Naive thymus-derived CD4-positive, alpha-beta T cell (primary cell): Measurements from ENCODE around the gene AP1G2. TPM values are rescaled to one million over a fixed set of nuclear protein-coding genes. Genes with fewer than 3 reads are reported as not detected.
A peak's percentile ranks its signal among the peaks of the same experiment; 100 is the strongest.
"Not testable (repeated sequence)": the region's sequence is repeated elsewhere in the genome, so short reads cannot be mapped to it uniquely, and the experiment has no call there.

Experiments
- ATAC-seq: fragments of 150-1000 bp; cut with Tn5 transposase; 2 replicates; pipeline ENCODE4 v1.10.0; 2021; ENCODE audit warnings: mild to moderate bottlenecking, moderate library complexity
- CTCF ChIA-PET: fragments of 350-600 bp; sonication (Branson Sonifier 250); formaldehyde crosslinking; loops from one replicate; lab custom pipeline; 2021; ENCODE audit warnings: antibody characterized with exemption; lab: Charles Lee
- POLR2A ChIA-PET: fragments of 350-600 bp; sonication (Branson Sonifier 250); formaldehyde crosslinking; loops from one replicate; lab custom pipeline; 2021; ENCODE audit warnings: antibody characterized with exemption, inconsistent platforms; lab: Charles Lee
- DNase-seq, 9 donors: peaks; one replicate each; pipeline versions ENCODE4 v3.0.0 to v3.0.0-alpha.2; 2020 to 2022; ENCODE audit warnings: mixed read lengths in 1 of 9
- H3K27ac ChIP-seq: one replicate; pipeline ENCODE4 v1.7.0; 2013; ENCODE audit warnings: mild to moderate bottlenecking, low read depth, low read length, moderate library complexity
- H3K27me3 ChIP-seq, 2 donors: one replicate each; pipeline ENCODE4 v1.7.0; 2013; ENCODE audit warnings: low read length in 2 of 2, mild to moderate bottlenecking in 2 of 2, moderate library complexity in 2 of 2; ENCODE audit not compliant: control insufficient read depth in 2 of 2, insufficient read depth in 2 of 2
- H3K36me3 ChIP-seq, 3 experiments: 1 replicate in 2 of 3; 2 replicates in 1 of 3; pipeline ENCODE4 v1.7.0; 2013; ENCODE audit warnings: low read length in 3 of 3, mild to moderate bottlenecking in 3 of 3, moderate library complexity in 1 of 3; ENCODE audit not compliant: insufficient read depth in 3 of 3, control insufficient read depth in 2 of 3
- H3K4me1 ChIP-seq, 2 donors: one replicate each; pipeline ENCODE4 v1.7.0; 2013; ENCODE audit warnings: low read length in 2 of 2, mild to moderate bottlenecking in 2 of 2, moderate library complexity in 1 of 2; ENCODE audit not compliant: control insufficient read depth in 2 of 2, insufficient read depth in 2 of 2
- H3K4me3 ChIP-seq: 2 replicates; pipeline ENCODE4 v1.7.0; 2013; ENCODE audit warnings: mild to moderate bottlenecking, low read length
- H3K9me3 ChIP-seq, 3 experiments: 1 replicate in 2 of 3; 2 replicates in 1 of 3; pipeline ENCODE4 v1.7.0; 2013; ENCODE audit warnings: low read length in 3 of 3; ENCODE audit not compliant: control insufficient read depth in 2 of 3
- H3K27ac Mint-ChIP-seq, 9 donors: one replicate each; pipeline ENCODE4 v1.8.0; 2020 to 2022; ENCODE audit warnings: mixed read lengths in 9 of 9, mild to moderate bottlenecking in 8 of 9, moderate library complexity in 5 of 9, inconsistent platforms in 2 of 9
- H3K27me3 Mint-ChIP-seq, 5 donors: one replicate each; pipeline ENCODE4 v1.8.0; 2021 to 2022; ENCODE audit warnings: mixed read lengths in 5 of 5, mild to moderate bottlenecking in 1 of 5
- H3K36me3 Mint-ChIP-seq, 5 donors: one replicate each; pipeline ENCODE4 v1.8.0; 2020 to 2022; ENCODE audit warnings: mixed read lengths in 5 of 5, mild to moderate bottlenecking in 3 of 5, inconsistent platforms in 1 of 5
- H3K4me1 Mint-ChIP-seq, 7 donors: one replicate each; pipeline ENCODE4 v1.8.0; 2020 to 2022; ENCODE audit warnings: mixed read lengths in 7 of 7, mild to moderate bottlenecking in 3 of 7, inconsistent platforms in 1 of 7
- H3K4me3 Mint-ChIP-seq, 10 donors: one replicate each; pipeline ENCODE4 v1.8.0; 2020 to 2022; ENCODE audit warnings: mild to moderate bottlenecking in 10 of 10, mixed read lengths in 10 of 10, moderate library complexity in 6 of 10, inconsistent platforms in 2 of 10
- H3K9me3 Mint-ChIP-seq, 11 donors: one replicate each; pipeline ENCODE4 v1.8.0; 2020 to 2022; ENCODE audit warnings: mixed read lengths in 11 of 11, mild to moderate bottlenecking in 4 of 11, inconsistent platforms in 1 of 11, moderate library complexity in 1 of 11
- intact Hi-C, 2 donors: fragments of 100-400 bp; cut with micrococcal nuclease; formaldehyde crosslinking; loops; one replicate each; pipeline ENCODE4 v1.15.1; 2023
- polyA plus RNA-seq, 2 donors: library from polyadenylated mRNA; unstranded; fragments of 300-500 nt; fragmentation: Illumina TruSeq; gene quantifications; one replicate each; pipeline ENCODE4 v1.2.3, GENCODE V29; 2021
- total RNA-seq, 6 experiments: library from RNA in 5 of 6; stranded (reverse) in 5 of 6; gene quantifications; 1 replicate in 5 of 6; 2 replicates in 1 of 6; pipeline ENCODE4 v1.2.3 and lab custom pipeline; 2021 to 2026

AP1G2 gene
- total and polyA plus RNA-seq, 7 experiments from 2014 or later, result 66.4 to 548 (median 270) TPM

DNA sequence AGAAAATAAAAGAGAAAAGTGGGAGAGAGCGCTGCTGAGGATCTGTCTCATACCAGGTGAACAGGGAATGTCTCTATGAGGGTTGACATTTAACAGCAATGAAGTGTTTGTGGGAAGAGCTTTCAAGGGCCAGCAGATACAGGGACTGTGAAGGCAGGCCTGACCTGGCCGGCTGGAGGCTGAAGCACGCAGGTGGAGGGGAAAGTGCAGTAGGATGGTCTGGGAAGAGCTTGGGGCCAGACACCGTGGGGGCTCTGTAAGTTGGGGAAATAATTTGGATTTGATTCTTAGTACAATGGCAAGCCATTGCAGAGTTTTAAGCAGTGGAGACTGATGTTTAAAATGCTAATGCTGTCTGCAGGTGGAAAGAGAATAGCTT, 44.8 kb upstream of the AP1G2 start:
- no peak overlapping the region for H3K27ac ChIP-seq
- ChIA-PET CTCF (interaction anchor here (1.0 to 5.4 kb wide), 3 partner anchors 15 to 23 kb away, joined by 3 to 41 read pairs (median 8); partner anchors contain the start of gene DHRS2), POLR2A (interaction anchor here (0.6 kb wide), 2 partner anchors 15 to 1717 kb away, joined by 3 to 4 read pairs; no protein-coding TSS in a partner anchor)
- Mint-ChIP-seq H3K27me3 (peaks cover 0 to 4% (median 0%) of the 10 kb centered on the region in 5 donors), H3K9me3 (peaks cover 0 to 7% (median 6%) of the 10 kb centered on the region in 11 donors), H3K36me3 (peaks cover 5 to 21% (median 8%) of the 10 kb centered on the region in 5 donors), H3K27ac (peak overlapping the region in 7 of 9 donors; percentile 5 to 83 (median 37)), H3K4me3 (no peak overlapping the region), H3K4me1 (peaks cover 21 to 42% (median 38%) of the 10 kb centered on the region in 7 donors)
- H3K4me3 ChIP-seq, result no peak overlapping the region
- H3K4me1 ChIP-seq, result peaks cover 20 to 31% of the 10 kb centered on the region in 2 donors
- no peaks in the 10 kb centered on the region for H3K9me3 ChIP-seq
- intact Hi-C loops, result no loop called here
- DNase-seq (no peak), ATAC-seq (no peak)
- H3K27me3 ChIP-seq, result no peaks in the 10 kb centered on the region
- no peaks in the 10 kb centered on the region for H3K36me3 ChIP-seq

DNA sequence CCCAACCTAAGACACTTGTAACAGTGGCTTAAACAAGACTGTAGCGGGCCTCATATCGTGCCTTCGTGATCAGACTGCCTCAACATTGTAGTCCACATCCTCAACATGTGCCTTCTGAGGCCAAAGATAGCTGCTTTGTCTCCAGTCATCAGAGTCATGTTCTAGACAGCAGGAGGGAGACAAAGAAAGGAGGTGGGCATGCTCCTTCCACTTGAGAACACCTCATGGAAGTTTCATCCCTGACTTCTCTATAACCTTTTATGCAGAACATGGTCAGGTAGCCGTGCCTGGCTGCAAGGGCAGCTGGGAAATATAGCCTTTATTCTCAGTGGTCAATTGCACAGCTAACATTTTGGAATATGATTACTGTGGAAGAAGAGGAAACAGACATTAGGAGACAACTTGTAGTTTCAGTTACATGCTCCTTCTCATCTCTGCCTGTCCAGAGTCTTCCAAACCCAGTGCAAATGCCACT, 43.3 kb upstream of the AP1G2 start:
- intact Hi-C loops, result no loop called here
- Mint-ChIP-seq H3K27me3 (peaks cover 0 to 4% (median 0%) of the 10 kb centered on the region in 5 donors), H3K27ac (peak overlapping the region; percentile 85 to 98 (median 95)), H3K4me1 (peaks cover 21 to 42% (median 39%) of the 10 kb centered on the region in 7 donors), H3K4me3 (peak overlapping the region in 9 of 10 donors; percentile 30 to 92 (median 86)), H3K36me3 (peaks cover 5 to 21% (median 8%) of the 10 kb centered on the region in 5 donors), H3K9me3 (peaks cover 0 to 7% (median 6%) of the 10 kb centered on the region in 11 donors)
- no peaks in the 10 kb centered on the region for H3K36me3 ChIP-seq
- DNase-seq, result no peak
- no peaks in the 10 kb centered on the region for H3K27me3 ChIP-seq
- H3K4me3 ChIP-seq, result peak overlapping the region; percentile 14
- H3K4me1 ChIP-seq, result peaks cover 20 to 31% of the 10 kb centered on the region in 2 donors
- peak; percentile 63 for ATAC-seq
- peak overlapping the region; percentile 57 for H3K27ac ChIP-seq
- no peaks in the 10 kb centered on the region for H3K9me3 ChIP-seq
- ChIA-PET CTCF (interaction anchor here (0.7 to 5.4 kb wide), 7 partner anchors 10 to 343 kb away, joined by 3 to 41 read pairs (median 3); partner anchors contain the start of genes DHRS2 and DHRS4), POLR2A (interaction anchor here (1.2 to 1.5 kb wide), 2 partner anchors 22 to 44 kb away, joined by 3 to 4 read pairs; partner anchors contain the start of gene AP1G2)

GRCh38 chr14:23610090-23610814, 42.7 kb upstream of the AP1G2 start:
- POLR2A ChIA-PET, result interaction anchor here (0.6 to 1.5 kb wide), 4 partner anchors 21 to 609 kb away, joined by 3 to 4 read pairs (median 3); partner anchors contain the start of gene AP1G2
- peak overlapping the region; percentile 85 to 98 (median 95) for H3K27ac Mint-ChIP-seq
- peaks cover 0 to 7% (median 6%) of the 10 kb centered on the region in 11 donors for H3K9me3 Mint-ChIP-seq

DNA sequence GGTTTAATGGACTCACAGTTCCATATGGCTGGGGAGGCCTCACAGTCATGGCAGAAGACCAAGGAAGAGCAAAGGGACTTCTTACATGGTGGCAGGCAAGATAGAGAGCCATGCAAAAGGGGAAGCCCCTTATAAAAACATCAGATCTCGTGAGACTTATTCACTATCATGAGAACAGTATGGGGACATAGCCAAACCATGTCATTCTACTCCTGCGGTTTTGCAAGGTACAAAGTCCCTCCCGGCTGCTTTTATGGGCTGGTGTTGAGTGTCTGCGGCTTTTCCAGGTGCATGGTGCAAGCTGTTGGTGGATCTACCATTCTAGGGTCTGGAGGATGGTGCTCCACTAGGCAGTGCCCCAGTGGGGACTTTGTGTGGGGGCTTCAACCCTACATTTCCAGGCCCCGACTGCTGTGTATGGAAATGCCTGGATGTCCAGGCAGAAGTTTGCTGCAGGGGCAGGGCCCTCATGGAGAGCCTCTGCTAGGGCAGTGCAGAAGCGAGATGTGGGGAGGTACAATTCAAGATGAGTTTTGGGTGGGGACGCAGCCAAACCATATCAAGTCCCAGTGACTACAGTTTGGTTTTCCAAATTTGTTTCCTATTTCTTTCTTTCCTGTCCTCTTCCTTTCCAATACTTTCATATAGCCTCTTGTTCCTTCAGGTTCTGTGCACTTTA, 42.0 kb upstream of the AP1G2 start:
- CTCF ChIA-PET, result interaction anchor here (0.6 to 5.4 kb wide), 3 partner anchors 11 to 30 kb away, joined by 3 to 41 read pairs (median 4); partner anchors contain the start of gene DHRS2

More at GRCh38 chr14:23610090-23610814, 42.7 kb upstream of the AP1G2 start:
- Histone ChIP-seq H3K27me3 (no peaks in the 10 kb centered on the region), H3K9me3 (no peaks in the 10 kb centered on the region), H3K27ac (peak overlapping the region; percentile 57), H3K4me3 (peak overlapping the region; percentile 14), H3K36me3 (no peaks in the 10 kb centered on the region), H3K4me1 (peaks cover 20 to 31% of the 10 kb centered on the region in 2 donors)
- peaks cover 5 to 21% (median 8%) of the 10 kb centered on the region in 5 donors for H3K36me3 Mint-ChIP-seq
- peak overlapping the region; percentile 65 to 92 (median 82) for H3K4me3 Mint-ChIP-seq
- DNase-seq, result peak in 6 of 9 donors; percentile 11 to 53 (median 44)
- H3K27me3 Mint-ChIP-seq, result peaks cover 0 to 4% (median 0%) of the 10 kb centered on the region in 5 donors
- CTCF ChIA-PET, result interaction anchor here (0.6 to 5.4 kb wide), 8 partner anchors 11 to 343 kb away, joined by 3 to 41 read pairs (median 3); partner anchors contain the start of genes DHRS2 and DHRS4
- peak; percentile 78 for ATAC-seq
- intact Hi-C loops, result no loop called here
- peaks cover 21 to 46% (median 41%) of the 10 kb centered on the region in 7 donors for H3K4me1 Mint-ChIP-seq

GRCh38 chr14:23609001-23609400, 41.4 kb upstream of the AP1G2 start:
- no peaks in the 10 kb centered on the region for H3K9me3 ChIP-seq
- Mint-ChIP-seq H3K4me1 (peaks cover 21 to 46% (median 41%) of the 10 kb centered on the region in 7 donors), H3K27ac (peak overlapping the region; percentile 39 to 98 (median 92)), H3K4me3 (peak overlapping the region in 5 of 10 donors; percentile 26 to 92 (median 52)), H3K36me3 (peaks cover 5 to 21% (median 8%) of the 10 kb centered on the region in 5 donors), H3K9me3 (peaks cover 0 to 7% (median 6%) of the 10 kb centered on the region in 11 donors), H3K27me3 (peaks cover 0 to 4% (median 0%) of the 10 kb centered on the region in 5 donors)
- H3K27me3 ChIP-seq, result no peaks in the 10 kb centered on the region
- peaks cover 20 to 31% of the 10 kb centered on the region in 2 donors for H3K4me1 ChIP-seq
- ChIA-PET CTCF (interaction anchor here (1.2 kb wide), 1 partner anchor 22 kb away, joined by 4 read pairs; no protein-coding TSS in a partner anchor), POLR2A (interaction anchor here (1.0 kb wide), 1 partner anchor 20 kb away, joined by 4 read pairs; no protein-coding TSS in a partner anchor)
- no peak overlapping the region for H3K4me3 ChIP-seq
- DNase-seq (no peak), ATAC-seq (no peak)
- no peak overlapping the region for H3K27ac ChIP-seq
- intact Hi-C loops, result no loop called here
- H3K36me3 ChIP-seq, result no peaks in the 10 kb centered on the region

More for the DNA sequence above, 42.0 kb upstream of the AP1G2 start:
- H3K4me1 ChIP-seq, result peaks cover 20 to 31% of the 10 kb centered on the region in 2 donors
- H3K9me3 Mint-ChIP-seq, H3K27me3 Mint-ChIP-seq, H3K36me3 ChIP-seq, H3K27me3 ChIP-seq, DNase-seq, H3K9me3 ChIP-seq, intact Hi-C loops, ATAC-seq: not testable (repeated sequence)
- H3K4me3 Mint-ChIP-seq, result peak overlapping the region in 9 of 10 donors; percentile 53 to 92 (median 78)
- peak overlapping the region; percentile 85 to 98 (median 95) for H3K27ac Mint-ChIP-seq
- H3K36me3 Mint-ChIP-seq, result peaks cover 5 to 21% (median 8%) of the 10 kb centered on the region in 5 donors
- peaks cover 21 to 46% (median 41%) of the 10 kb centered on the region in 7 donors for H3K4me1 Mint-ChIP-seq
- POLR2A ChIA-PET, result interaction anchor here (0.6 to 1.5 kb wide), 2 partner anchors 42 to 608 kb away, joined by 3 to 4 read pairs; partner anchors contain the start of gene AP1G2
- H3K4me3 ChIP-seq, result peak overlapping the region; percentile 14
- peak overlapping the region; percentile 57 for H3K27ac ChIP-seq
